ENCODE measurements around the gene ANKMY2. TPM values are rescaled to one million over a fixed set of nuclear protein-coding genes. Genes with fewer than 3 reads are reported as not detected.
"Not testable (repeated sequence)": the region's sequence is repeated elsewhere in the genome, so short reads cannot be mapped to it uniquely, and the experiment has no call there.

The ANKMY2 gene
- polyA plus RNA-seq, 3 donors = 6.0 to 12.9 (median 8.5) TPM

GRCh38 chr7:16638282-16639280 is 7.0 kb downstream of the ANKMY2 start:
- H3K27ac ChIP-seq (ENCODE audit: low read depth, low read length) = no peak overlapping the region
- 71 to 85% (median 83%) methylated on average over 7 of the region's 7 CpGs for WGBS, 3 donors

- H3K27ac ChIP-seq (ENCODE audit: low read depth, low read length) = no peak overlapping the region
- 55 to 65% (median 64%) methylated on average over 5 of the region's 5 CpGs for WGBS, 3 donors
Measured at GRCh38 chr7:16637379-16637778, 8.2 kb downstream of the ANKMY2 start.

- H3K27ac ChIP-seq (ENCODE audit: low read depth, low read length) = no peak overlapping the region
- 77 to 80% (median 79%) methylated on average over 1 of the region's 1 CpG for WGBS, 3 donors
Measured at GRCh38 chr7:16636555-16637101, 8.9 kb downstream of the ANKMY2 start.

GRCh38 chr7:16634271-16634738 is 11.2 kb downstream of the ANKMY2 start:
- 37 to 58% (median 53%) methylated on average over 4 of the region's 4 CpGs for WGBS, 3 donors
- H3K27ac ChIP-seq (ENCODE audit: low read depth, low read length) = no peak overlapping the region

GRCh38 chr7:16630654-16631053 is 14.9 kb downstream of the ANKMY2 start:
- H3K27ac ChIP-seq (ENCODE audit: low read depth, low read length) = no peak overlapping the region
- WGBS, 3 donors = 85 to 95% (median 89%) methylated on average over 1 of the region's 1 CpG

GRCh38 chr7:16627236-16627635 is 18.3 kb downstream of the ANKMY2 start:
- 68 to 82% (median 72%) methylated on average over 2 of the region's 2 CpGs for WGBS, 3 donors
- H3K27ac ChIP-seq (ENCODE audit: low read depth, low read length) = no peak overlapping the region

GRCh38 chr7:16626388-16626787 is 19.2 kb downstream of the ANKMY2 start:
- no peak overlapping the region for H3K27ac ChIP-seq (ENCODE audit: low read depth, low read length)
- WGBS, 3 donors = 93 to 99% (median 95%) methylated on average over 2 of the region's 2 CpGs

- H3K27ac ChIP-seq (ENCODE audit: low read depth, low read length) = no peak overlapping the region
- 88 to 100% (median 95%) methylated on average over 2 of the region's 2 CpGs for WGBS, 3 donors
Measured at GRCh38 chr7:16619979-16620408, 25.6 kb downstream of the ANKMY2 start.

GRCh38 chr7:16616542-16616941 is 29.0 kb downstream of the ANKMY2 start:
- WGBS, 3 donors = 91 to 92% (median 91%) methylated on average over 17 to 18 of the region's 18 CpGs
- no peak overlapping the region for H3K27ac ChIP-seq (ENCODE audit: low read depth, low read length)

- 73 to 90% (median 77%) methylated on average over 4 of the region's 4 CpGs for WGBS, 3 donors
- no peak overlapping the region for H3K27ac ChIP-seq (ENCODE audit: low read depth, low read length)
Measured at GRCh38 chr7:16616122-16616521, 29.4 kb downstream of the ANKMY2 start.

GRCh38 chr7:16615228-16615627 is 30.3 kb downstream of the ANKMY2 start:
- WGBS, 3 donors = 79 to 95% (median 84%) methylated on average over 5 of the region's 5 CpGs
- no peak overlapping the region for H3K27ac ChIP-seq (ENCODE audit: low read depth, low read length)

- no peak overlapping the region for H3K27ac ChIP-seq (ENCODE audit: low read depth, low read length)
Measured at GRCh38 chr7:16611711-16612110, 33.8 kb downstream of the ANKMY2 start.

GRCh38 chr7:16609842-16610450 is 35.6 kb downstream of the ANKMY2 start:
- WGBS, 3 donors = 41 to 92% (median 87%) methylated on average over 4 of the region's 4 CpGs

More at GRCh38 chr7:16611711-16612110, 33.8 kb downstream of the ANKMY2 start:
- WGBS, 3 donors = 91 to 97% (median 93%) methylated on average over 2 of the region's 2 CpGs

GRCh38 chr7:16606704-16607103 is 38.9 kb downstream of the ANKMY2 start:
- WGBS, 3 donors = 44 to 84% (median 80%) methylated on average over 3 of the region's 3 CpGs
- no peak overlapping the region for H3K27ac ChIP-seq (ENCODE audit: low read depth, low read length)

More at GRCh38 chr7:16609842-16610450, 35.6 kb downstream of the ANKMY2 start:
- no peak overlapping the region for H3K27ac ChIP-seq (ENCODE audit: low read depth, low read length)

GRCh38 chr7:16604054-16604453 is 41.5 kb downstream of the ANKMY2 start:
- WGBS, 3 donors = 93 to 95% (median 94%) methylated on average over 3 of the region's 3 CpGs

GRCh38 chr7:16603633-16604032 is 41.9 kb downstream of the ANKMY2 start:
- no peak overlapping the region for H3K27ac ChIP-seq (ENCODE audit: low read depth, low read length)

More at GRCh38 chr7:16604054-16604453, 41.5 kb downstream of the ANKMY2 start:
- H3K27ac ChIP-seq (ENCODE audit: low read depth, low read length) = no peak overlapping the region

GRCh38 chr7:16599860-16600259 is 45.7 kb downstream of the ANKMY2 start:
- WGBS, 3 donors = 74 to 89% (median 83%) methylated on average over 7 of the region's 7 CpGs
- no peak overlapping the region for H3K27ac ChIP-seq (ENCODE audit: low read depth, low read length)

- WGBS, 3 donors = 55 to 79% (median 66%) methylated on average over 4 of the region's 4 CpGs
- H3K27ac ChIP-seq (ENCODE audit: low read depth, low read length) = no peak overlapping the region
Measured at GRCh38 chr7:16598015-16598414, 47.5 kb downstream of the ANKMY2 start.

GRCh38 chr7:16595596-16595995 is 50.0 kb downstream of the ANKMY2 start:
- not testable (repeated sequence) for H3K27ac ChIP-seq (ENCODE audit: low read depth, low read length)
- WGBS, 3 donors = 67 to 79% (median 75%) methylated on average over 4 of the region's 4 CpGs
